K562 (cell line): ENCODE measurements around the gene WDR18. TPM values are rescaled to one million over a fixed set of nuclear protein-coding genes. Genes with fewer than 3 reads are reported as not detected.

Experiments used
- ATAC-seq: fragments of 200-7000 bp; cut with Tn5 transposase; 3 replicates; pipeline ENCODE4 v1.9.1; 2020; ENCODE audit warnings: moderate library complexity
- Bru-seq: library from RNA; stranded (reverse); fragments of 400-500 nt; gene quantifications from one replicate; lab custom pipeline; 2021; lab: Mats Ljungman, UMichigan
- BruChase-seq, 2 experiments: library from RNA; stranded (reverse); fragments of 400-500 nt; gene quantifications; one replicate each; lab custom pipeline; 2021; lab: Mats Ljungman, UMichigan
- BruUV-seq: library from RNA; stranded (reverse); fragments of 400-500 nt; replicated peaks from 2 replicates; lab custom pipeline; 2021; lab: Mats Ljungman, UMichigan
- CTCF ChIA-PET: fragments of 300-600 bp; formaldehyde crosslinking; extraction: SDS; loops from one replicate; lab custom pipeline; 2021; ENCODE audit warnings: low intra/inter-chr PET ratio; lab: Yijun Ruan, JAX
- POLR2A ChIA-PET: fragments of 300-600, 350-650 bp; sonication (Branson Sonifier 250); formaldehyde crosslinking; extraction: SDS; loops from one replicate; lab custom pipeline; 2021; ENCODE audit warnings: antibody characterized with exemption, inconsistent platforms; lab: Yijun Ruan, JAX
- DNase-seq, 4 experiments: peaks; one replicate each; pipeline versions ENCODE4 v3.0.0 to v3.0.0-alpha.2; 2011 to 2018; ENCODE audit warnings: low spot score in 3 of 4, mixed read lengths in 3 of 4; ENCODE audit errors: extremely low read depth in 1 of 4
- FAIRE-seq: peaks from 2 replicates; lab custom pipeline; 2011; peaks lifted over from hg19 to GRCh38; lab: Jason Lieb, UNC
- H2AFZ ChIP-seq: 2 replicates; pipeline ENCODE4 v1.6.0; 2011; ENCODE audit warnings: low read depth, low read length, control low read depth, inconsistent platforms
- H3K27ac ChIP-seq: fragments of 200-600 bp; 3 replicates; pipeline ENCODE4 v1.8.0; 2011; ENCODE audit warnings: low read depth, mild to moderate bottlenecking, control low read depth, inconsistent platforms, low read length, moderate library complexity, mixed read lengths; ENCODE audit errors: extremely low read depth
- H3K27me3 ChIP-seq, 2 experiments: fragments of 300-600 bp in 1 of 2; 2 replicates in 1 of 2; 3 replicates in 1 of 2; pipeline versions ENCODE4 v1.6.0 to v1.8.0; 2011; ENCODE audit warnings: inconsistent platforms in 2 of 2, low read length in 2 of 2, mild to moderate bottlenecking in 1 of 2, mixed read lengths in 1 of 2, moderate library complexity in 1 of 2; ENCODE audit not compliant: control insufficient read depth in 2 of 2, insufficient read depth in 2 of 2
- H3K36me3 ChIP-seq: fragments of 300-600 bp; 3 replicates; pipeline ENCODE4 v1.8.0; 2011; ENCODE audit warnings: mild to moderate bottlenecking, low read length, inconsistent platforms; ENCODE audit not compliant: control insufficient read depth, insufficient read depth
- H3K4me1 ChIP-seq, 2 experiments: fragments of 200-600 bp in 1 of 2; replicated peaks in 1 of 2; 2 replicates in 1 of 2; 3 replicates in 1 of 2; pipeline versions ENCODE4 v1.5.1 to v1.8.0; 2011; ENCODE audit warnings: inconsistent platforms in 2 of 2, low read length in 2 of 2, mild to moderate bottlenecking in 1 of 2, mixed read lengths in 1 of 2, moderate library complexity in 1 of 2; ENCODE audit not compliant: control insufficient read depth in 2 of 2, insufficient read depth in 2 of 2
- H3K4me2 ChIP-seq: 2 replicates; pipeline ENCODE4 v1.6.1; 2011; ENCODE audit warnings: low read length, control low read depth, inconsistent platforms, mixed read lengths; ENCODE audit not compliant: insufficient read depth
- H3K4me3 ChIP-seq: fragments of 200-600 bp; sonication (generic), shearing (Covaris generic); 2 replicates; pipeline ENCODE4 v1.5.1; 2016; ENCODE audit warnings: control low read depth, inconsistent platforms
- H3K79me2 ChIP-seq: fragments of 200-600 bp; 3 replicates; pipeline ENCODE4 v1.8.0; 2011; ENCODE audit warnings: low read length, inconsistent platforms; ENCODE audit not compliant: control insufficient read depth, insufficient read depth
- H3K9ac ChIP-seq, 2 experiments: 2 replicates each; pipeline versions ENCODE4 v1.6.0 to v1.6.1; 2011; ENCODE audit warnings: low read depth in 2 of 2, low read length in 2 of 2, control low read depth in 1 of 2, inconsistent platforms in 1 of 2, mild to moderate bottlenecking in 1 of 2, mixed read lengths in 1 of 2; ENCODE audit not compliant: insufficient read depth in 1 of 2
- H3K9me1 ChIP-seq: one replicate; pipeline ENCODE4 v1.6.0; 2011; ENCODE audit warnings: inconsistent platforms, mild to moderate bottlenecking, low read length, moderate library complexity; ENCODE audit not compliant: control insufficient read depth, insufficient read depth
- H3K9me3 ChIP-seq: replicated peaks from 2 replicates; pipeline ENCODE4 v1.5.1; 2011; ENCODE audit warnings: low read depth, low read length, inconsistent platforms; ENCODE audit not compliant: control insufficient read depth, insufficient read depth
- H4K20me1 ChIP-seq: replicated peaks from 2 replicates; pipeline ENCODE4 v1.6.1; 2011; ENCODE audit warnings: low read length, inconsistent platforms, mixed read lengths; ENCODE audit not compliant: control insufficient read depth, insufficient read depth
- BRD4 ChIP-seq: fragments of 200-600 bp; sonication (generic); IDR thresholded peaks from 2 replicates; pipeline ENCODE4 v1.6.1; 2017; ENCODE audit warnings: inconsistent platforms
- EP400 ChIP-seq: fragments of 450-650 bp; IDR thresholded peaks from 2 replicates; pipeline ENCODE4 v1.6.1; 2017; ENCODE audit warnings: antibody characterized with exemption, mild to moderate bottlenecking, moderate library complexity
- FOXP1 ChIP-seq: sonication (generic); formaldehyde crosslinking; IDR thresholded peaks from 2 replicates; pipeline ENCODE4 v1.8.0; 2022; ENCODE audit warnings: mild to moderate bottlenecking, missing genetic modification reagents
- KLF1 ChIP-seq: fragments of 450-650 bp; IDR thresholded peaks from 2 replicates; pipeline ENCODE4 v1.6.1; 2016; ENCODE audit warnings: missing genetic modification characterization, missing compliant biosample characterization
- MAZ ChIP-seq, 2 experiments: fragments of 450-650 bp in 1 of 2; sonication (generic) in 1 of 2; formaldehyde crosslinking; IDR thresholded peaks in 1 of 2; conservative IDR thresholded peaks in 1 of 2; 2 replicates each; pipeline versions ENCODE4 v1.4.0 to v1.5.0; 2020; ENCODE audit warnings: mild to moderate bottlenecking in 1 of 2, missing genetic modification reagents in 1 of 2
- NONO ChIP-seq, 2 experiments: fragments of 200-400 bp in 1 of 2; fragments of 450-650 bp in 1 of 2; formaldehyde crosslinking in 1 of 2; IDR thresholded peaks; 2 replicates each; pipeline ENCODE4 v1.6.1; 2017; ENCODE audit warnings: low read depth in 2 of 2, mild to moderate bottlenecking in 2 of 2, moderate library complexity in 2 of 2, low read length in 1 of 2
- POLR2A ChIP-seq: fragments of 450-650 bp; conservative IDR thresholded peaks from 2 replicates; pipeline ENCODE4 v1.6.1; 2016
- POLR2AphosphoS5 ChIP-seq: IDR thresholded peaks from 2 replicates; pipeline ENCODE4 v1.6.1; 2011; ENCODE audit warnings: mild to moderate bottlenecking, low read depth, low read length, moderate library complexity; ENCODE audit not compliant: control insufficient read depth, insufficient read depth
- RBM22 ChIP-seq: fragments of 200-400 bp; formaldehyde crosslinking; IDR thresholded peaks from 2 replicates; pipeline ENCODE4 v1.6.1; 2018; ENCODE audit warnings: low read length, low read depth; ENCODE audit not compliant: poor library complexity, severe bottlenecking
- RCOR1 ChIP-seq, 2 experiments: IDR thresholded peaks; 2 replicates each; pipeline ENCODE4 v1.6.1; 2012; ENCODE audit warnings: low read depth in 2 of 2, low read length in 2 of 2, borderline replicate concordance in 1 of 2, improper control_type of control experiment in 1 of 2
- SAFB ChIP-seq: fragments of 200-400 bp; formaldehyde crosslinking; IDR thresholded peaks from 2 replicates; pipeline ENCODE4 v1.6.1; 2017; ENCODE audit warnings: low read depth, low read length, borderline replicate concordance
- SIN3B ChIP-seq: fragments of 450-650 bp; IDR thresholded peaks from 2 replicates; pipeline ENCODE4 v1.6.1; 2017; ENCODE audit warnings: low read depth, mild to moderate bottlenecking, moderate library complexity
- ZNF282 ChIP-seq: sonication (generic); formaldehyde crosslinking; IDR thresholded peaks from 2 replicates; pipeline ENCODE4 v1.8.1; 2023; ENCODE audit warnings: missing genetic modification reagents
- WGBS: fragments of 100-300 bp; shearing (Covaris generic); methylation state at CpG from one replicate; pipeline ENCODE4 v1.1.6; 2016; ENCODE audit warnings: low coverage, mixed read lengths; ENCODE audit not compliant: insufficient coverage; ENCODE audit errors: missing lambda C conversion rate; 5-methylcytosine and 5-hydroxymethylcytosine counted together
- in situ Hi-C: fragments of 300-500 bp; cut with MboI; formaldehyde crosslinking; loops from 4 replicates; pipeline ENCODE4 v1.15.0; 2018; ENCODE audit warnings: inconsistent platforms, mixed read lengths
- intact Hi-C: fragments of 100-400 bp; cut with micrococcal nuclease; formaldehyde crosslinking; loops from 2 replicates; pipeline ENCODE4 v1.14.2; 2022
- long read RNA-seq, 3 experiments: library from polyadenylated mRNA in 2 of 3; library from RNA in 1 of 3; unstranded in 2 of 3; stranded (forward) in 1 of 3; transcript quantifications; one replicate each; pipeline ENCODE4 v2.0.0, GENCODE V29; 2019 to 2022
- polyA minus RNA-seq, 3 experiments: library from RNA; depleted of rRNA, polyadenylated mRNA; stranded (reverse); fragments of >200 nt; gene quantifications; 2 replicates each; pipeline ENCODE4 v1.2.3, GENCODE V29; 2011
- polyA plus RNA-seq, 8 experiments: library from polyadenylated mRNA; depleted of rRNA in 4 of 8; stranded (reverse) in 5 of 8; unstranded in 3 of 8; fragments of >200 nt; fragmentation: Nextera tagmentation in 2 of 8; fragmentation: Illumina TruSeq in 1 of 8; extraction: Ambion mirVana in 2 of 8; extraction: Trizol in 1 of 8; gene quantifications; 2 replicates each; pipeline versions ENCODE4 v1.2.1 to v1.2.3, GENCODE V29; 2011 to 2014; ENCODE audit warnings: inconsistent platforms in 1 of 8, missing spikeins in 1 of 8
- total RNA-seq, 7 experiments: library from RNA; depleted of rRNA in 6 of 7; stranded (reverse); fragments of >200 nt in 6 of 7; fragmentation: Illumina TruSeq in 2 of 7; extraction: Trizol in 2 of 7; gene quantifications; 2 replicates each; pipeline versions ENCODE4 v1.2.1 to v1.2.3, GENCODE V29; 2011 to 2021; ENCODE audit warnings: low replicate concordance in 1 of 7

WDR18 gene
- total RNA-seq (2011; cell fraction: chromatin; rRNA removed; ENCODE audit: low replicate concordance), result 32.2 and 119 TPM in 2 replicates
- 140 and 174 TPM in 2 replicates for total RNA-seq (2011; cell fraction: nucleolus; rRNA removed)
- total RNA-seq (2011; cell fraction: nucleoplasm; rRNA removed), result 50.0 and 55.1 TPM in 2 replicates
- total RNA-seq (2014; rRNA removed), result 181 and 210 TPM in 2 replicates
- 13.0 and 15.5 TPM in 2 replicates for total RNA-seq (2014; rRNA removed; fragmentation: Illumina TruSeq; extraction: Trizol)
- total RNA-seq (2015; rRNA removed; fragmentation: Illumina TruSeq; extraction: Trizol), result 37.6 and 45.0 TPM in 2 replicates
- 128 and 134 TPM in 2 replicates for total RNA-seq (2021)
- polyA plus RNA-seq (2011; rRNA removed), result 30.1 and 47.8 TPM in 2 replicates
- 62.1 and 244 TPM in 2 replicates for polyA plus RNA-seq (2011; cell fraction: cytosol; rRNA removed)
- 137 and 203 TPM in 2 replicates for polyA plus RNA-seq (2011; cell fraction: nucleus; rRNA removed)
- 73.6 and 92.2 TPM in 2 replicates for polyA plus RNA-seq (2012)
- 16.3 and 52.9 TPM in 2 replicates for polyA plus RNA-seq (2014; fragmentation: Illumina TruSeq; extraction: Trizol)
- 1 to 10 TPM in 1 of 2 experiments, under 1 TPM in 1; 0.65 to 1.1 TPM for polyA plus RNA-seq (2014; fragmentation: Nextera tagmentation; extraction: Ambion mirVana)
- polyA plus RNA-seq (2014; rRNA removed), result 106 and 130 TPM in 2 replicates
- 17.0 and 26.0 TPM in 2 replicates for polyA minus RNA-seq (2011; rRNA and poly(A)+ RNA removed)
- 90.0 and 91.8 TPM in 2 replicates for polyA minus RNA-seq (2011; cell fraction: cytosol; rRNA and poly(A)+ RNA removed)
- 52.1 and 52.4 TPM in 2 replicates for polyA minus RNA-seq (2011; cell fraction: nucleus; rRNA and poly(A)+ RNA removed)
- percentile 67 among the genes with signal in this experiment for Bru-seq, nascent RNA
- BruChase-seq, experiment 1, labeled RNA remaining after a 2-hour chase, result percentile 60 among the genes with signal in this experiment
- percentile 60 among the genes with signal in this experiment for BruChase-seq, experiment 2, labeled RNA remaining after a 6-hour chase
- long read RNA-seq, experiment 1, transcript WDR18-204 (9 exons, 1,465 nt), result minor isoform, 20 of 463 reads
- long read RNA-seq, experiment 1, transcript WDR18-202 (10 exons, 1,608 nt), result major isoform, 251 of 463 reads
- long read RNA-seq, experiment 1, partial matches to known transcripts, result 158 of 463 reads
- long read RNA-seq, experiment 1, other reads (novel, unspliced or antisense), result 31 of 463 reads
- long read RNA-seq, experiment 2, transcript WDR18-204 (9 exons, 1,465 nt), result minor isoform, 8 of 161 reads
- long read RNA-seq, experiment 2, transcript WDR18-202 (10 exons, 1,608 nt), result major isoform, 120 of 161 reads
- long read RNA-seq, experiment 2, partial matches to known transcripts, result 16 of 161 reads
- long read RNA-seq, experiment 2, other reads (novel, unspliced or antisense), result 14 of 161 reads
- long read RNA-seq, experiment 3, transcript WDR18-204 (9 exons, 1,465 nt), result minor isoform, 14 of 273 reads
- long read RNA-seq, experiment 3, transcript WDR18-202 (10 exons, 1,608 nt), result major isoform, 230 of 273 reads
- long read RNA-seq, experiment 3, partial matches to known transcripts, result 15 of 273 reads
- long read RNA-seq, experiment 3, other reads (novel, unspliced or antisense), result 14 of 273 reads

GRCh38 chr19:984165-984967 lies at the start of gene WDR18:
WDR18 (plus strand) TSS chr19:984345; CDS start chr19:984354, 9 bp downstream.
- WGBS, result under 1% methylated on average over 59 of the region's 78 CpGs
- Histone ChIP-seq H3K4me2 (peak within 1 kb of the TSS; percentile 95), H3K9me1 (no peaks in the 10 kb centered on the region), H3K9ac (peak within 1 kb of the TSS; percentile 86 to 98), H3K4me3 (peak within 1 kb of the TSS; percentile 100), H3K27ac (peak within 1 kb of the TSS; percentile 91), H3K27me3 (no peaks in the 10 kb centered on the region), H3K36me3 (peaks cover 38% of the 10 kb centered on the region; the same call in 2 of the 3 replicates), H3K79me2 (peaks cover 30% of the 10 kb centered on the region), H4K20me1 (no peaks in the 10 kb centered on the region), H2AFZ (peak within 1 kb of the TSS; percentile 96), H3K9me3 (no peaks in the 10 kb centered on the region), H3K4me1 (peaks cover 24 to 78% of the 10 kb centered on the region in 2 experiments)
- in situ Hi-C loops, result loop anchor here (5.0 kb wide), 1 partner anchor 62 kb away; no protein-coding TSS in a partner anchor
- ChIA-PET CTCF (interaction anchor here (1.6 to 5.7 kb wide), 2 partner anchors 61 to 124 kb away, joined by 4 to 158 read pairs; partner anchors contain the start of gene ARID3A), POLR2A (interaction anchor here (0.6 to 2.7 kb wide), 16 partner anchors 8 to 494 kb away, joined by 3 to 24 read pairs (median 3); no protein-coding TSS in a partner anchor)
- BruUV-seq, result no TSS peak
- FAIRE-seq, result peak; percentile 48
- peak; percentile 78 for ATAC-seq
- intact Hi-C loops, result loop anchor here (5.0 kb wide), 2 partner anchors 122 to 212 kb away; no protein-coding TSS in a partner anchor
- peak; percentile 94 to 97 (median 95) for DNase-seq
- TF ChIP-seq FOXP1 (CRISPR knock-in tag) (peak; percentile 90; the same call in 1 of the 2 replicates), POLR2A (peak; percentile 78; the same call in 1 of the 2 replicates), SIN3B (peak; percentile 99), RCOR1 (IDR thresholded peaks at IDR 0.05; ENCODE audit: borderline replicate concordance in 1 of 2, low read depth in 2 of 2, low read length in 2 of 2) (0 out of 4 replicates have a peak, but pooled peaks of 1 of the 2 experiments have one; percentile 41), POLR2AphosphoS5 (0 out of 2 replicates have a peak, but pooled peaks have one; percentile 26), KLF1 (tag) (peak; percentile 74; the same call in 1 of the 2 replicates), NONO (IDR thresholded peaks at IDR 0.05; ENCODE audit: low read depth in 2 of 2, low read length in 1 of 2) (peak in 1 of 2 experiments; percentile 60; a peak in 1 of 4 replicates), RBM22 (peak; percentile 39), MAZ (CRISPR knock-in tag; conservative IDR thresholded peaks at IDR 0.05 in 1 of 2, IDR thresholded peaks at IDR 0.05 in 1 of 2) (peak; percentile 50 to 83; a peak in 3 of 4 replicates), ZNF282 (CRISPR knock-in tag) (peak; percentile 76; the same call in 1 of the 2 replicates), BRD4 (no peak), SAFB (peak; percentile 59; the same call in 1 of the 2 replicates), EP400 (peak; percentile 96)
